Esophagus muscularis mucosa (tissue), 4 donors: ENCODE data around the gene SYTL2. TPM values are rescaled to one million over a fixed set of nuclear protein-coding genes. Genes with fewer than 3 reads are reported as not detected.
A peak's percentile ranks its signal among the peaks of the same experiment; 100 is the strongest.
"Not testable (repeated sequence)": the region's sequence is repeated elsewhere in the genome, so short reads cannot be mapped to it uniquely, and the experiment has no call there.

ENCODE experiments used
- DNase-seq: peaks from one replicate; pipeline ENCODE4 v3.0.0-alpha.2; 2017; ENCODE audit errors: extremely low spot score
- H3K27ac ChIP-seq, 4 donors: fragments of 200-600 bp; sonication (generic); replicated peaks in 1 of 4; 1 replicate in 3 of 4; 2 replicates in 1 of 4; pipeline ENCODE4 v1.5.1; 2016 to 2019; ENCODE audit warnings: mild to moderate bottlenecking in 1 of 4
- H3K27me3 ChIP-seq, 4 donors: fragments of 200-600 bp; sonication (generic); one replicate each; pipeline versions ENCODE4 v1.5.1 to v1.6.0; 2016 to 2019
- H3K36me3 ChIP-seq, 4 donors: fragments of 200-600 bp; sonication (generic); one replicate each; pipeline ENCODE4 v1.5.1; 2016 to 2019
- H3K4me1 ChIP-seq, 4 donors: fragments of 200-600 bp; sonication (generic); one replicate each; pipeline ENCODE4 v1.5.1; 2016 to 2019
- H3K4me3 ChIP-seq, 4 donors: fragments of 200-600 bp; sonication (generic); 1 replicate in 2 of 4; 2 replicates in 2 of 4; pipeline ENCODE4 v1.5.1; 2016 to 2019; ENCODE audit warnings: mild to moderate bottlenecking in 4 of 4, moderate library complexity in 1 of 4
- H3K9me3 ChIP-seq, 4 donors: fragments of 200-600 bp; sonication (generic); 1 replicate in 3 of 4; 2 replicates in 1 of 4; pipeline ENCODE4 v1.5.1; 2016 to 2019
- CTCF ChIP-seq, 3 experiments: fragments of 200-600 bp in 2 of 3; fragments of 450-650 bp in 1 of 3; sonication (generic) in 2 of 3; IDR thresholded peaks; one replicate each; pipeline ENCODE4 v1.5.1; 2017 to 2019; ENCODE audit warnings: antibody characterized with exemption in 3 of 3, mild to moderate bottlenecking in 2 of 3, moderate library complexity in 1 of 3
- EP300 ChIP-seq: sonication (generic); formaldehyde crosslinking; IDR thresholded peaks from one replicate; pipeline ENCODE4 v1.6.1; 2017; ENCODE audit warnings: antibody characterized with exemption
- POLR2A ChIP-seq: fragments of 450-650 bp; IDR thresholded peaks from one replicate; pipeline ENCODE4 v1.6.1; 2017; ENCODE audit warnings: antibody characterized with exemption, moderate library complexity, mild to moderate bottlenecking, low read depth
- POLR2AphosphoS5 ChIP-seq, 2 donors: sonication (generic); formaldehyde crosslinking; IDR thresholded peaks; one replicate each; pipeline ENCODE4 v1.6.1; 2017; ENCODE audit warnings: antibody characterized with exemption in 2 of 2
- WGBS: methylation state at CpG from one replicate; pipeline ENCODE4 v1.1.5; 2018; 5-methylcytosine and 5-hydroxymethylcytosine counted together
- intact Hi-C: fragments of 100-400 bp; cut with DNase I; formaldehyde crosslinking; loops from one replicate; pipeline ENCODE4 v1.15.1; 2023
- total RNA-seq, 4 donors: library from RNA; depleted of rRNA; stranded (reverse); fragments of >200 nt; gene quantifications; one replicate each; pipeline versions ENCODE4 v1.1.0 to v1.2.1, GENCODE V29; 2016

SYTL2 gene
- total RNA-seq, 4 donors from 2014 or later: 7.1 to 10.4 (median 8.8) TPM

- Histone ChIP-seq H3K36me3 (no peaks in the 10 kb centered on the region), H3K4me3 (no peak overlapping the region), H3K27me3 (no peaks in the 10 kb centered on the region), H3K27ac (no peak overlapping the region), H3K9me3 (no peaks in the 10 kb centered on the region), H3K4me1 (no peaks in the 10 kb centered on the region)
- no peak for DNase-seq
- intact Hi-C loops: no loop called here
- 85% methylated on average over 8 of the region's 8 CpGs for WGBS
- TF ChIP-seq EP300: no peak
- no peak for TF ChIP-seq CTCF (IDR thresholded peaks at IDR 0.05)
- no peak for TF ChIP-seq POLR2A
- TF ChIP-seq POLR2AphosphoS5 (IDR thresholded peaks at IDR 0.05): no peak
These were observed 138.6 kb downstream of the SYTL2 start for GRCh38 chr11:85672105-85672902.

- H3K27me3 ChIP-seq, H3K27ac ChIP-seq, intact Hi-C loops, H3K4me1 ChIP-seq, H3K9me3 ChIP-seq, H3K4me3 ChIP-seq, DNase-seq, H3K36me3 ChIP-seq: not testable (repeated sequence)
These were observed 139.8 kb downstream of the SYTL2 start for GRCh38 chr11:85670949-85671663.

- Histone ChIP-seq H3K9me3 (no peaks in the 10 kb centered on the region), H3K27ac (no peak overlapping the region), H3K4me1 (peaks cover 1 to 5% (median 3%) of the 10 kb centered on the region in 4 donors), H3K36me3 (no peaks in the 10 kb centered on the region), H3K27me3 (no peaks in the 10 kb centered on the region), H3K4me3 (no peak overlapping the region)
- 95% methylated on average over 1 of the region's 1 CpG for WGBS
- no peak for DNase-seq
- intact Hi-C loops: no loop called here
- TF ChIP-seq POLR2A (no peak), POLR2AphosphoS5 (IDR thresholded peaks at IDR 0.05) (no peak), EP300 (no peak), CTCF (IDR thresholded peaks at IDR 0.05) (no peak)
These were observed 142.8 kb downstream of the SYTL2 start for GRCh38 chr11:85668157-85668556.

GRCh38 chr11:85666687-85667086, 144.3 kb downstream of the SYTL2 start:
- Histone ChIP-seq H3K4me1 (peaks cover 16 to 19% (median 17%) of the 10 kb centered on the region in 4 donors), H3K9me3 (no peaks in the 10 kb centered on the region), H3K27me3 (no peaks in the 10 kb centered on the region), H3K4me3 (no peak overlapping the region), H3K36me3 (peaks cover 0 to 4% (median 0%) of the 10 kb centered on the region in 4 donors), H3K27ac (no peak overlapping the region)
- DNase-seq: no peak
- no peak for TF ChIP-seq CTCF (IDR thresholded peaks at IDR 0.05)
- no peak for TF ChIP-seq POLR2A
- TF ChIP-seq POLR2AphosphoS5 (IDR thresholded peaks at IDR 0.05): no peak
- no peak for TF ChIP-seq EP300
- intact Hi-C loops: no loop called here
- WGBS: 79% methylated on average over 3 of the region's 3 CpGs

- intact Hi-C loops: loop anchor here (2.0 kb wide), 1 partner anchor 37 kb away; the partner anchor contains the start of gene TMEM126B
- no peaks in the 10 kb centered on the region for H3K9me3 ChIP-seq
- peaks cover 0 to 4% (median 0%) of the 10 kb centered on the region in 4 donors for H3K36me3 ChIP-seq
- TF ChIP-seq CTCF (IDR thresholded peaks at IDR 0.05) (no peak), POLR2AphosphoS5 (IDR thresholded peaks at IDR 0.05) (no peak), POLR2A (no peak), EP300 (no peak)
- no peaks in the 10 kb centered on the region for H3K27me3 ChIP-seq
- WGBS: 85% methylated on average over 5 of the region's 5 CpGs
- H3K27ac ChIP-seq: peak overlapping the region; percentile 94 to 99 (median 96)
- no peak for DNase-seq
- H3K4me3 ChIP-seq: peak overlapping the region in 1 of 4 donors; percentile 90
- H3K4me1 ChIP-seq: peaks cover 25 to 28% (median 26%) of the 10 kb centered on the region in 4 donors
These were observed 145.2 kb downstream of the SYTL2 start for GRCh38 chr11:85665733-85666132.
